LoVo (cell line): ENCODE results near the gene STXBP6.
"Not testable (repeated sequence)": the region's sequence is repeated elsewhere in the genome, so short reads cannot be mapped to it uniquely, and the experiment has no call there.

Experiments
- DNase-seq: peaks from one replicate; pipeline ENCODE4 v3.0.0-alpha.2; 2016; ENCODE audit warnings: low spot score

The STXBP6 gene

GRCh38 chr14:24828486-24828885 lies 221.5 kb downstream of the STXBP6 start:
- DNase-seq = no peak

GRCh38 chr14:24826390-24826789 lies 223.6 kb downstream of the STXBP6 start:
- DNase-seq = no peak

GRCh38 chr14:24820616-24821015 lies 229.3 kb downstream of the STXBP6 start:
- no peak for DNase-seq

- DNase-seq = no peak
These were observed 231.1 kb downstream of the STXBP6 start for GRCh38 chr14:24818823-24819341.

GRCh38 chr14:24818058-24818822 lies 231.7 kb downstream of the STXBP6 start:
- peak; percentile 83 for DNase-seq

GRCh38 chr14:24817212-24818057 lies 232.5 kb downstream of the STXBP6 start:
- DNase-seq = peak; percentile 77

GRCh38 chr14:24816929-24817211 lies 233.1 kb downstream of the STXBP6 start:
- no peak for DNase-seq

- peak; percentile 54 for DNase-seq
These were observed 233.7 kb downstream of the STXBP6 start for GRCh38 chr14:24816011-24816928.

- DNase-seq = no peak
These were observed 234.4 kb downstream of the STXBP6 start for GRCh38 chr14:24815543-24815942.

- DNase-seq = no peak
These were observed 235.0 kb downstream of the STXBP6 start for GRCh38 chr14:24814944-24815343.

- DNase-seq = no peak
These were observed 235.6 kb downstream of the STXBP6 start for GRCh38 chr14:24814346-24814745.

- DNase-seq = no peak
These were observed 236.1 kb downstream of the STXBP6 start for GRCh38 chr14:24813819-24814259.

GRCh38 chr14:24813089-24813815 lies 236.7 kb downstream of the STXBP6 start:
- DNase-seq = no peak

- DNase-seq = no peak
These were observed 240.8 kb downstream of the STXBP6 start for GRCh38 chr14:24809135-24809534.

GRCh38 chr14:24808412-24808811 lies 241.5 kb downstream of the STXBP6 start:
- DNase-seq = no peak

GRCh38 chr14:24806061-24806678 lies 243.8 kb downstream of the STXBP6 start:
- DNase-seq = peak; percentile 70

- no peak for DNase-seq
These were observed 245.3 kb downstream of the STXBP6 start for GRCh38 chr14:24804552-24805212.

- no peak for DNase-seq
These were observed 245.9 kb downstream of the STXBP6 start for GRCh38 chr14:24803933-24804494.

GRCh38 chr14:24803426-24803825 lies 246.5 kb downstream of the STXBP6 start:
- DNase-seq = not testable (repeated sequence)

- no peak for DNase-seq
These were observed 247.7 kb downstream of the STXBP6 start for GRCh38 chr14:24802236-24802635.
